PC-9 (cell line): Measurements from ENCODE around the gene PLEKHH2.

Source experiments
- EZH2 ChIP-seq: fragments of 200-600 bp; sonication (generic); IDR thresholded peaks from 2 replicates; pipeline ENCODE4 v1.8.0; 2017; ENCODE audit warnings: antibody characterized with exemption, low read depth
- TF ChIP-seq, protein P1 (sequence below): fragments of 200-600 bp; sonication (generic); conservative IDR thresholded peaks from 2 replicates; pipeline ENCODE4 v1.6.1; 2017; ENCODE audit warnings: mixed run types, antibody characterized with exemption, mild to moderate bottlenecking, moderate library complexity

DNA sequence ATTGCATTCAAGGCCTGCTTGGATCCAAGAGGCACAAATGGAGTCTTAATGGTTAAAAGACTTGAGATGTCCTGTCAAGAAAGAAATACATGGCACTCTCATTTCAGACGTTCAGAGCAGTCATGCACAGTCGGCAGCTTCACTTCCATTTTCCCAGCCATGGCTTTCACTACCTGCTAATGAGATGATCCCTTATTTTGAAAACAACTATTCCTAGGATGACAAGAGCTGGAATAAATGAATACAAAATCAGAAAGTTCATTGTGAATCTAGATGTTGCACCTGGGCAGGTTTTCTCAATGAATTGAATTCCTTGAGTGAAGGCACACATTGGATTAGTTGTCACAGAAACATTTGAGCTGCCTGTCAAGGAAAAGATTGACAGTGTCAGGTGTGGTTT, 175.9 kb downstream of the PLEKHH2 start:
- TF ChIP-seq, protein P1, sequence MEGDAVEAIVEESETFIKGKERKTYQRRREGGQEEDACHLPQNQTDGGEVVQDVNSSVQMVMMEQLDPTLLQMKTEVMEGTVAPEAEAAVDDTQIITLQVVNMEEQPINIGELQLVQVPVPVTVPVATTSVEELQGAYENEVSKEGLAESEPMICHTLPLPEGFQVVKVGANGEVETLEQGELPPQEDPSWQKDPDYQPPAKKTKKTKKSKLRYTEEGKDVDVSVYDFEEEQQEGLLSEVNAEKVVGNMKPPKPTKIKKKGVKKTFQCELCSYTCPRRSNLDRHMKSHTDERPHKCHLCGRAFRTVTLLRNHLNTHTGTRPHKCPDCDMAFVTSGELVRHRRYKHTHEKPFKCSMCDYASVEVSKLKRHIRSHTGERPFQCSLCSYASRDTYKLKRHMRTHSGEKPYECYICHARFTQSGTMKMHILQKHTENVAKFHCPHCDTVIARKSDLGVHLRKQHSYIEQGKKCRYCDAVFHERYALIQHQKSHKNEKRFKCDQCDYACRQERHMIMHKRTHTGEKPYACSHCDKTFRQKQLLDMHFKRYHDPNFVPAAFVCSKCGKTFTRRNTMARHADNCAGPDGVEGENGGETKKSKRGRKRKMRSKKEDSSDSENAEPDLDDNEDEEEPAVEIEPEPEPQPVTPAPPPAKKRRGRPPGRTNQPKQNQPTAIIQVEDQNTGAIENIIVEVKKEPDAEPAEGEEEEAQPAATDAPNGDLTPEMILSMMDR, result no peak
- no peak for TF ChIP-seq EZH2
